GM18868 (cell line): ENCODE measurements around the gene POLR3H.
A peak's percentile ranks its signal among the peaks of the same experiment; 100 is the strongest.

ENCODE experiments used
- ATAC-seq: cut with Tn5 transposase; IDR thresholded peaks from one replicate; pipeline ENCODE4 v1.9.1; 2021; ENCODE audit warnings: mild to moderate bottlenecking, moderate library complexity; ENCODE audit not compliant: unreplicated experiment

Gene POLR3H

GRCh38 chr22:41488076-41488475, 56.2 kb downstream of the POLR3H start:
- no peak for ATAC-seq

- no peak for ATAC-seq
Measured at GRCh38 chr22:41487037-41487935, 57.0 kb downstream of the POLR3H start.

- no peak for ATAC-seq
Measured at GRCh38 chr22:41485033-41485432, 59.2 kb downstream of the POLR3H start.

- ATAC-seq, result no peak
Measured at GRCh38 chr22:41482319-41482935, 61.8 kb downstream of the POLR3H start.

- no peak for ATAC-seq
Measured at GRCh38 chr22:41481925-41482318, 62.3 kb downstream of the POLR3H start.

GRCh38 chr22:41481131-41481830, 63.0 kb downstream of the POLR3H start:
- no peak for ATAC-seq

GRCh38 chr22:41480397-41480735, 63.9 kb downstream of the POLR3H start:
- no peak for ATAC-seq

GRCh38 chr22:41479671-41480396, 64.4 kb downstream of the POLR3H start:
- peak; percentile 7 for ATAC-seq

- peak; percentile 50 for ATAC-seq
Measured at GRCh38 chr22:41478891-41479521, 65.3 kb downstream of the POLR3H start.

- ATAC-seq, result peak; percentile 8
Measured at GRCh38 chr22:41478473-41478872, 65.8 kb downstream of the POLR3H start.
